H1 (cell line): ENCODE measurements around the gene VASH1. TPM values are rescaled to one million over a fixed set of nuclear protein-coding genes. Genes with fewer than 3 reads are reported as not detected.
A peak's percentile ranks its signal among the peaks of the same experiment; 100 is the strongest.

ENCODE experiments used
- CTCF ChIA-PET: fragments of 300-600 bp; sonication (Branson Sonifier 250); formaldehyde crosslinking; loops from one replicate; lab custom pipeline; 2021; ENCODE audit not compliant: partially characterized antibody; lab: Charles Lee
- POLR2A ChIA-PET: fragments of 300-600 bp; sonication (Branson Sonifier 250); formaldehyde crosslinking; loops from one replicate; lab custom pipeline; 2021; ENCODE audit warnings: inconsistent platforms; ENCODE audit not compliant: partially characterized antibody; lab: Charles Lee
- DNase-seq, 2 experiments: peaks; one replicate each; pipeline versions ENCODE4 v3.0.0 to v3.0.0-alpha.2; 2010 to 2022; ENCODE audit warnings: low spot score in 2 of 2, low read depth in 1 of 2, mixed read lengths in 1 of 2
- FAIRE-seq: peaks from 2 replicates; lab custom pipeline; 2011; peaks lifted over from hg19 to GRCh38; lab: Jason Lieb, UNC
- H2AFZ ChIP-seq: 2 replicates; pipeline ENCODE4 v1.8.1; 2012; ENCODE audit warnings: low read length, inconsistent platforms
- H2AK5ac ChIP-seq: 2 replicates; pipeline ENCODE4 v1.6.1; 2013; ENCODE audit warnings: low read depth, low read length
- H2BK120ac ChIP-seq: replicated peaks from 2 replicates; pipeline ENCODE3; 2013; ENCODE audit warnings: low read depth, low read length, inconsistent platforms
- H2BK12ac ChIP-seq: 2 replicates; pipeline ENCODE4 v1.6.1; 2013; ENCODE audit warnings: low read depth, low read length
- H2BK15ac ChIP-seq: 2 replicates; pipeline ENCODE4 v1.6.1; 2013; ENCODE audit warnings: low read length
- H2BK20ac ChIP-seq: 2 replicates; pipeline ENCODE4 v1.6.1; 2013; ENCODE audit warnings: low read length
- H2BK5ac ChIP-seq: 2 replicates; pipeline ENCODE4 v1.6.1; 2013; ENCODE audit warnings: low read depth, low read length
- H3K14ac ChIP-seq: 2 replicates; pipeline ENCODE4 v1.6.1; 2013; ENCODE audit warnings: inconsistent platforms; ENCODE audit not compliant: insufficient read length
- H3K18ac ChIP-seq: 2 replicates; pipeline ENCODE4 v1.6.1; 2013; ENCODE audit warnings: low read length; ENCODE audit errors: extremely low read depth
- H3K23ac ChIP-seq: 2 replicates; pipeline ENCODE4 v1.6.1; 2013; ENCODE audit warnings: inconsistent platforms; ENCODE audit not compliant: insufficient read length
- H3K23me2 ChIP-seq: 2 replicates; pipeline ENCODE4 v1.6.1; 2013; ENCODE audit warnings: low read depth, low read length
- H3K27ac ChIP-seq: 2 replicates; pipeline ENCODE4 v1.6.1; 2011; ENCODE audit warnings: low read depth, low read length, inconsistent platforms
- H3K27me3 ChIP-seq, 4 experiments: replicated peaks in 1 of 4; 1 replicate in 1 of 4; 2 replicates in 3 of 4; pipeline versions ENCODE4 v1.6.1 to v1.8.1; 2011 to 2013; ENCODE audit warnings: low read length in 3 of 4, mild to moderate bottlenecking in 3 of 4, inconsistent platforms in 2 of 4, mixed read lengths in 2 of 4, moderate library complexity in 1 of 4; ENCODE audit not compliant: control insufficient read depth in 3 of 4, insufficient read depth in 3 of 4; ENCODE audit errors: extremely low read depth in 1 of 4
- H3K36me3 ChIP-seq, 4 experiments: 2 replicates each; pipeline versions ENCODE4 v1.6.1 to v1.8.1; 2011 to 2013; ENCODE audit warnings: mild to moderate bottlenecking in 4 of 4, low read length in 3 of 4, moderate library complexity in 2 of 4, control low read depth in 1 of 4, inconsistent platforms in 1 of 4; ENCODE audit not compliant: insufficient read depth in 4 of 4, control insufficient read depth in 2 of 4
- H3K4ac ChIP-seq: replicated peaks from 2 replicates; pipeline ENCODE3; 2013; ENCODE audit warnings: low read length, low read depth, mixed read lengths, inconsistent platforms; ENCODE audit not compliant: insufficient read length
- H3K4me1 ChIP-seq, 4 experiments: replicated peaks in 1 of 4; 1 replicate in 1 of 4; 2 replicates in 3 of 4; pipeline versions ENCODE4 v1.6.1 to v1.8.1; 2011 to 2013; ENCODE audit warnings: low read length in 3 of 4, inconsistent platforms in 2 of 4, mixed read lengths in 1 of 4; ENCODE audit not compliant: insufficient read depth in 4 of 4, control insufficient read depth in 3 of 4
- H3K4me2 ChIP-seq, 2 experiments: 2 replicates each; pipeline versions ENCODE4 v1.6.1 to v1.8.1; 2011 to 2013; ENCODE audit warnings: low read depth in 2 of 2, low read length in 2 of 2, control low read depth in 1 of 2, inconsistent platforms in 1 of 2, mild to moderate bottlenecking in 1 of 2; ENCODE audit not compliant: insufficient read depth in 1 of 2
- H3K4me3 ChIP-seq, 4 experiments: fragments of 200-600, 300-600 bp in 1 of 4; sonication (generic), shearing (Covaris generic), sonication (Bioruptor Twin) in 1 of 4; 2 replicates each; pipeline versions ENCODE4 v1.5.1 to v1.8.1; 2011 to 2016; ENCODE audit warnings: low read length in 4 of 4, low read depth in 3 of 4, control low read depth in 2 of 4, inconsistent platforms in 2 of 4, mild to moderate bottlenecking in 2 of 4, mixed read lengths in 1 of 4, moderate library complexity in 1 of 4; ENCODE audit not compliant: insufficient read depth in 2 of 4; ENCODE audit errors: extremely low read depth in 1 of 4
- H3K56ac ChIP-seq: replicated peaks from 2 replicates; pipeline ENCODE3; 2013; ENCODE audit warnings: low read depth, mild to moderate bottlenecking, mixed read lengths, low read length, inconsistent platforms; ENCODE audit not compliant: insufficient read length
- H3K79me1 ChIP-seq: 2 replicates; pipeline ENCODE4 v1.6.1; 2013; ENCODE audit warnings: low read depth, low read length, control low read depth
- H3K79me2 ChIP-seq, 2 experiments: 2 replicates each; pipeline versions ENCODE4 v1.6.1 to v1.8.1; 2012 to 2013; ENCODE audit warnings: low read length in 2 of 2, mild to moderate bottlenecking in 2 of 2, inconsistent platforms in 1 of 2; ENCODE audit not compliant: insufficient read depth in 2 of 2, control insufficient read depth in 1 of 2
- H3K9ac ChIP-seq, 4 experiments: replicated peaks in 1 of 4; 1 replicate in 1 of 4; 2 replicates in 3 of 4; pipeline versions ENCODE4 v1.6.1 to v1.8.1; 2011 to 2013; ENCODE audit warnings: low read depth in 3 of 4, low read length in 3 of 4, control low read depth in 2 of 4, mild to moderate bottlenecking in 2 of 4, moderate library complexity in 2 of 4, inconsistent platforms in 1 of 4; ENCODE audit errors: extremely low read depth in 1 of 4
- H3K9me3 ChIP-seq, 2 experiments: 2 replicates each; pipeline versions ENCODE4 v1.6.1 to v1.8.1; 2012 to 2013; ENCODE audit warnings: mild to moderate bottlenecking in 2 of 2, moderate library complexity in 2 of 2, control low read depth in 1 of 2, inconsistent platforms in 1 of 2, low read depth in 1 of 2, low read length in 1 of 2, mixed read lengths in 1 of 2; ENCODE audit not compliant: insufficient read depth in 2 of 2
- H4K20me1 ChIP-seq, 2 experiments: replicated peaks in 1 of 2; 2 replicates each; pipeline versions ENCODE3 to v1.8.1; 2011 to 2013; ENCODE audit warnings: inconsistent platforms in 2 of 2, low read length in 2 of 2, mild to moderate bottlenecking in 1 of 2; ENCODE audit not compliant: insufficient read depth in 2 of 2, control insufficient read depth in 1 of 2
- H4K5ac ChIP-seq: 2 replicates; pipeline ENCODE4 v1.6.1; 2013; ENCODE audit warnings: low read length, low read depth, mixed read lengths, inconsistent platforms; ENCODE audit not compliant: insufficient read length
- H4K8ac ChIP-seq: 2 replicates; pipeline ENCODE4 v1.8.0; 2013; ENCODE audit warnings: mild to moderate bottlenecking, moderate library complexity, low read length, inconsistent platforms; ENCODE audit not compliant: insufficient read depth; ENCODE audit errors: extremely low read depth
- H4K91ac ChIP-seq: replicated peaks from 2 replicates; pipeline ENCODE3; 2013; ENCODE audit warnings: low read length, mixed read lengths, inconsistent platforms; ENCODE audit not compliant: insufficient read length
- BCL11A ChIP-seq, 2 experiments: IDR thresholded peaks; one replicate each; pipeline ENCODE4 v1.6.1; 2011; ENCODE audit warnings: low read depth in 2 of 2, low read length in 2 of 2, mild to moderate bottlenecking in 2 of 2
- CBX8 ChIP-seq: fragments of 300-800, 300-1000 bp; sonication (generic); IDR thresholded peaks from 2 replicates; pipeline ENCODE4 v1.7.1; 2016; ENCODE audit warnings: low read depth, low read length, borderline replicate concordance
- CREB1 ChIP-seq: IDR thresholded peaks from 2 replicates; pipeline ENCODE4 v1.6.1; 2012; ENCODE audit warnings: inconsistent platforms
- EZH2 ChIP-seq: fragments of 200-600 bp; sonication (generic); IDR thresholded peaks from 2 replicates; pipeline ENCODE4 v1.7.1; 2012; ENCODE audit warnings: low read depth, mild to moderate bottlenecking, moderate library complexity, low read length, inconsistent platforms; ENCODE audit not compliant: severe bottlenecking
- SIN3A ChIP-seq, 2 experiments: IDR thresholded peaks in 1 of 2; conservative IDR thresholded peaks in 1 of 2; 2 replicates each; pipeline ENCODE4 v1.6.1; 2011 to 2012; ENCODE audit warnings: low read length in 2 of 2, improper control_type of control experiment in 1 of 2, low read depth in 1 of 2, mild to moderate bottlenecking in 1 of 2
- TAF1 ChIP-seq: IDR thresholded peaks from 2 replicates; pipeline ENCODE4 v1.6.1; 2011; ENCODE audit warnings: mild to moderate bottlenecking, low read depth, low read length
- TCF12 ChIP-seq: IDR thresholded peaks from 2 replicates; pipeline ENCODE4 v1.6.1; 2011; ENCODE audit warnings: low read depth, mild to moderate bottlenecking, low read length
- YY1 ChIP-seq: IDR thresholded peaks from 2 replicates; pipeline ENCODE4 v1.6.1; 2011; ENCODE audit warnings: low read depth, mild to moderate bottlenecking, low read length
- WGBS, 2 experiments: shearing (Covaris generic) in 1 of 2; methylation state at CpG; one replicate each; pipeline versions ENCODE4 v1.1.6 to v1.1.7; 2013 to 2015; ENCODE audit warnings: low lambda C conversion rate in 2 of 2, mixed read lengths in 2 of 2, inconsistent platforms in 1 of 2, low coverage in 1 of 2, missing lambda C conversion rate in 1 of 2; ENCODE audit not compliant: insufficient replicate concordance in 2 of 2, insufficient coverage in 1 of 2, insufficient read length in 1 of 2; ENCODE audit errors: extremely low coverage in 1 of 2, missing lambda C conversion rate in 1 of 2; 5-methylcytosine and 5-hydroxymethylcytosine counted together
- polyA plus RNA-seq, 7 experiments: library from polyadenylated mRNA; depleted of rRNA in 3 of 7; stranded (reverse) in 5 of 7; unstranded in 2 of 7; fragments of >200 nt in 5 of 7; fragments of 200-250 nt in 2 of 7; gene quantifications; 1 replicate in 5 of 7; 2 replicates in 1 of 7; 4 replicates in 1 of 7; pipeline versions ENCODE4 v1.2.1 to v1.2.3, GENCODE V29; 2011 to 2013; ENCODE audit warnings: missing spikeins in 2 of 7, mixed read lengths in 2 of 7
- total RNA-seq: library from RNA; stranded (reverse); fragmentation: NEBNext Ultra II Directional; extraction: Animal tissue kit (Norgen Biotek cat#: 25700); gene quantifications from 2 replicates; pipeline ENCODE4 v1.2.1, GENCODE V29; 2021
- TF ChIP-seq, protein P1 (sequence below), 3 experiments: IDR thresholded peaks; 1 replicate in 2 of 3; 2 replicates in 1 of 3; pipeline versions ENCODE4 v1.5.1 to v1.6.1; 2011; ENCODE audit warnings: low read length in 3 of 3, mild to moderate bottlenecking in 3 of 3, inconsistent platforms in 2 of 3, low read depth in 1 of 3, moderate library complexity in 1 of 3; ENCODE audit not compliant: insufficient read depth in 1 of 3; ENCODE audit errors: control extremely low read depth in 1 of 3

The VASH1 gene
- total and polyA plus RNA-seq, 2 of the 8 experiments (the other 6 are each of a cell fraction or from before 2014, with no cell fraction given), result 3.1 to 6.4 TPM

DNA sequence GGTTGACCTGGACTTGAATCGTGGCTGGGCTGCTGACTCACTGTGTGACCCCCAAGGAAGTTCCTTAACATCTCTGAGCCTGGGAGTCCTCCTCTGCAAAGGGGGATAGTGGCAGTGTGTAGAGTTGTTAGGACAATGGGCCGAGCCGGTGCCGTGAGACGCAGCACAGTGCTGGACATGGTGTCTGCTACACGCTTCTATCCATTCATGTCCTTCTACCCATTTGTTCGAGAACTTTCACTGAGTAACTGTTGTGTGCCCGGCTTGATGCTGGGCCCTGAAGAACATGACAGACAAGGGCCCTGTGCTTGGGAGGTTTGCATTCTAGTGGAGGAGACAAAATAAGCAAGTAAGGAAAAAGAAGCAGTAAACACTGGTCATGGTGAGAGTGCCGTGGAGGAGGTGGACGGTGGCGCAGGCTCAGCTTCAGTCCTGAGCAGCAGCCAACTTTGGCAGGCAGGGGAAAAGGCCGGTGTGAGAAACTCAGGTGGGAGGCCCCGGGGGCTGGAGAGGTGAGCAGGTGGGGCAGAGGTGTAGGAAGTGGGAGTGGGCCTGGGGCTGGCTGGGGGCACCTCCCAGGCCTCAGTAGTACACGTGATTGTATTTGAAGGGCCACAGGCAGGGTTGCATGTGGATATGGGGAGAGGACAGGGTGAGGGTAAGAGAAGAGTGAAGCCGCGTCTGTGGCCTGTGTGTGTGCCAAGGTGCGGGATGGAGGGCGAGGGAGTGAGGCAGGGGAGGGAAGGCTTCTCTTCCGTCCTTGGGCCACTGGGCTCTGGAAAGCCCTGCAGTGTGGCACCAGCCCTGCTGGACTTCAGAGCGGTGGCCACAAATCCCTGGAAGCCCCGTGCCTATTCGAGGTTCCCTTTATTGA is 13.8 kb downstream of the VASH1 start:
- no peak overlapping the region for H3K14ac ChIP-seq
- H4K8ac ChIP-seq, result no peak overlapping the region; the same call in 1 of the 2 replicates
- POLR2A ChIA-PET, result interaction anchor here (1.1 to 2.9 kb wide), 5 partner anchors 8 to 37 kb away, joined by 3 to 11 read pairs (median 7); partner anchors contain the start of genes ANGEL1 and VASH1
- H3K4me1 ChIP-seq, result peaks cover 0 to 18% (median 9%) of the 10 kb centered on the region in 4 experiments; a peak in 5 of 7 replicates
- H3K36me3 ChIP-seq, result no peaks in the 10 kb centered on the region
- no peak overlapping the region for H3K23ac ChIP-seq
- peak overlapping the region; percentile 39; the same call in 1 of the 2 replicates for H2AK5ac ChIP-seq
- no peak for DNase-seq
- no peak overlapping the region for H3K4me2 ChIP-seq
- H3K23me2 ChIP-seq, result no peaks in the 10 kb centered on the region
- H2BK5ac ChIP-seq, result no peak overlapping the region
- CTCF ChIA-PET, result interaction anchor here (0.7 to 3.2 kb wide), 5 partner anchors 9 to 351 kb away, joined by 3 to 23 read pairs (median 15); no protein-coding TSS in a partner anchor
- H3K9ac ChIP-seq, result no peak overlapping the region
- no peaks in the 10 kb centered on the region for H3K79me1 ChIP-seq
- no peak overlapping the region for H2AFZ ChIP-seq
- no peak overlapping the region for H3K27ac ChIP-seq
- 88% methylated on average over 22 of the region's 22 CpGs; no CpG with 5 or more reads in 1 of the 2 experiments for WGBS, 2 experiments
- peaks cover 0 to 2% (median 0%) of the 10 kb centered on the region in 4 experiments; a peak in 2 of 7 replicates for H3K27me3 ChIP-seq
- H4K5ac ChIP-seq, result no peak overlapping the region
- H2BK12ac ChIP-seq, result peak overlapping the region; percentile 87; the same call in 1 of the 2 replicates
- H3K9me3 ChIP-seq, result no peaks in the 10 kb centered on the region; a peak in 1 of 4 replicates
- no peak overlapping the region for H3K18ac ChIP-seq
- H2BK120ac ChIP-seq, result no peak overlapping the region
- no peak for FAIRE-seq
- no peak overlapping the region; the same call in 1 of the 2 replicates for H2BK20ac ChIP-seq
- no peaks in the 10 kb centered on the region for H3K79me2 ChIP-seq
- no peak overlapping the region for H2BK15ac ChIP-seq
- no peak overlapping the region for H3K4ac ChIP-seq
- no peaks in the 10 kb centered on the region for H4K20me1 ChIP-seq
- H4K91ac ChIP-seq, result no peak overlapping the region
- no peak overlapping the region for H3K4me3 ChIP-seq
- no peak overlapping the region for H3K56ac ChIP-seq
- TF ChIP-seq CBX8, result no peak
- TF ChIP-seq, protein P1, sequence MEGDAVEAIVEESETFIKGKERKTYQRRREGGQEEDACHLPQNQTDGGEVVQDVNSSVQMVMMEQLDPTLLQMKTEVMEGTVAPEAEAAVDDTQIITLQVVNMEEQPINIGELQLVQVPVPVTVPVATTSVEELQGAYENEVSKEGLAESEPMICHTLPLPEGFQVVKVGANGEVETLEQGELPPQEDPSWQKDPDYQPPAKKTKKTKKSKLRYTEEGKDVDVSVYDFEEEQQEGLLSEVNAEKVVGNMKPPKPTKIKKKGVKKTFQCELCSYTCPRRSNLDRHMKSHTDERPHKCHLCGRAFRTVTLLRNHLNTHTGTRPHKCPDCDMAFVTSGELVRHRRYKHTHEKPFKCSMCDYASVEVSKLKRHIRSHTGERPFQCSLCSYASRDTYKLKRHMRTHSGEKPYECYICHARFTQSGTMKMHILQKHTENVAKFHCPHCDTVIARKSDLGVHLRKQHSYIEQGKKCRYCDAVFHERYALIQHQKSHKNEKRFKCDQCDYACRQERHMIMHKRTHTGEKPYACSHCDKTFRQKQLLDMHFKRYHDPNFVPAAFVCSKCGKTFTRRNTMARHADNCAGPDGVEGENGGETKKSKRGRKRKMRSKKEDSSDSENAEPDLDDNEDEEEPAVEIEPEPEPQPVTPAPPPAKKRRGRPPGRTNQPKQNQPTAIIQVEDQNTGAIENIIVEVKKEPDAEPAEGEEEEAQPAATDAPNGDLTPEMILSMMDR (IDR thresholded peaks at IDR 0.05; ENCODE audit: control extremely low read depth in 1 of 3, insufficient read depth in 1 of 3, low read depth in 1 of 3, low read length in 3 of 3), result no peak
- no peak for TF ChIP-seq TAF1
- no peak for TF ChIP-seq EZH2
- TF ChIP-seq YY1, result no peak
- TF ChIP-seq TCF12, result no peak
- TF ChIP-seq BCL11A (IDR thresholded peaks at IDR 0.05; ENCODE audit: low read depth in 2 of 2, low read length in 2 of 2), result no peak
- no peak for TF ChIP-seq CREB1
- no peak for TF ChIP-seq SIN3A (conservative IDR thresholded peaks at IDR 0.05 in 1 of 2, IDR thresholded peaks at IDR 0.05 in 1 of 2; ENCODE audit: low read depth in 1 of 2, low read length in 2 of 2)
